Tibial nerve (tissue), 4 donors: ENCODE results near the gene BBIP1.

Experiments used
- CTCF ChIP-seq, 5 experiments: fragments of 200-600 bp in 3 of 5; fragments of 450-650 bp in 2 of 5; sonication (generic) in 3 of 5; IDR thresholded peaks; one replicate each; pipeline ENCODE4 v1.5.1; 2016 to 2019; ENCODE audit warnings: antibody characterized with exemption in 5 of 5, mild to moderate bottlenecking in 3 of 5, moderate library complexity in 2 of 5
- EP300 ChIP-seq, 2 donors: sonication (generic); formaldehyde crosslinking; IDR thresholded peaks; one replicate each; pipeline ENCODE4 v1.6.1; 2017; ENCODE audit warnings: antibody characterized with exemption in 2 of 2, mild to moderate bottlenecking in 1 of 2

DNA sequence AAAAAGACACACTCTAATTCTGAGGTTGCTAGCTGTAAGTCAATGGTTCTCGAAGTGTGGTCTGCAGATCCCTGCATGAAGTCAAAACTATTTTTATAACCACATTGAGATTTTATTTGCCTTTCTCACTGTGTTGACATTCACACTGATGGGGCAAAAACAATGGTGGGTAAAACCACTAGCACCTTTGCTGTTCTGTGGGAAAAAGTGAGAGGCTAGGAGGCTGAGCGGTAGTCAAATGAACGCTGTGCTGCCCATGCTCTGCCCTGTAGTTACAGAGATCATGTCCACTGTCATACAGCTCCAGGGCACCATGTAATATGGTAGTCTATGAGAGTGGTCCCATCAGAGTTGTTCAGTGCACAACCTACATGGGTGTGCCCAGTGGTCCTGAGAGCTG, 68.9 kb downstream of the BBIP1 start:
- TF ChIP-seq CTCF (IDR thresholded peaks at IDR 0.05) (no peak), EP300 (IDR thresholded peaks at IDR 0.05) (no peak)
